Measurements from ENCODE around the gene CCNG2.

Gene CCNG2

GRCh38 chr4:77201343-77201742, 44.3 kb downstream of the CCNG2 start:
- in situ Hi-C loops (cut with MboI; ENCODE audit: low sequenced_read_pairs) = no loop called here

DNA sequence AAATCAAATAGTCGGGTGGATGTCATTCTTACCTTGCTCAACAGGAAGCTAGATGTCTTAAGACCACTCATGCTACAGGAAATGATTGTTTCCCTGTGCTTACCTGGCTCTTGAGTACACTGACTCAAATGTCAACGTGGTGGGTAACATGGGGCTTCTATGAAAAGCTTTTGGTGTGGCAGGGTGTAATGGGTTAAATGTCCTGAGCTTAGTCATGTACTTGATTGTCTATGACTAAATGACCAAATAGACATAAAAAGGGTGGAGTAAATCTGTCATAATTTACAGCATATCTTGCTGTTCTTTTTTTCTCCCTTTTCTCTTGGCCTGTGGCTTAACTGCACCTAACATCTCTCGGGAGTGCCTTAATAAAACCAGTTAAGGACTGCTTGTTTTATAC, 44.9 kb downstream of the CCNG2 start:
- in situ Hi-C loops (cut with MboI; ENCODE audit: low sequenced_read_pairs) = no loop called here

- in situ Hi-C loops (cut with MboI; ENCODE audit: low sequenced_read_pairs) = no loop called here
Observed at GRCh38 chr4:77202491-77202890, 45.5 kb downstream of the CCNG2 start.

DNA sequence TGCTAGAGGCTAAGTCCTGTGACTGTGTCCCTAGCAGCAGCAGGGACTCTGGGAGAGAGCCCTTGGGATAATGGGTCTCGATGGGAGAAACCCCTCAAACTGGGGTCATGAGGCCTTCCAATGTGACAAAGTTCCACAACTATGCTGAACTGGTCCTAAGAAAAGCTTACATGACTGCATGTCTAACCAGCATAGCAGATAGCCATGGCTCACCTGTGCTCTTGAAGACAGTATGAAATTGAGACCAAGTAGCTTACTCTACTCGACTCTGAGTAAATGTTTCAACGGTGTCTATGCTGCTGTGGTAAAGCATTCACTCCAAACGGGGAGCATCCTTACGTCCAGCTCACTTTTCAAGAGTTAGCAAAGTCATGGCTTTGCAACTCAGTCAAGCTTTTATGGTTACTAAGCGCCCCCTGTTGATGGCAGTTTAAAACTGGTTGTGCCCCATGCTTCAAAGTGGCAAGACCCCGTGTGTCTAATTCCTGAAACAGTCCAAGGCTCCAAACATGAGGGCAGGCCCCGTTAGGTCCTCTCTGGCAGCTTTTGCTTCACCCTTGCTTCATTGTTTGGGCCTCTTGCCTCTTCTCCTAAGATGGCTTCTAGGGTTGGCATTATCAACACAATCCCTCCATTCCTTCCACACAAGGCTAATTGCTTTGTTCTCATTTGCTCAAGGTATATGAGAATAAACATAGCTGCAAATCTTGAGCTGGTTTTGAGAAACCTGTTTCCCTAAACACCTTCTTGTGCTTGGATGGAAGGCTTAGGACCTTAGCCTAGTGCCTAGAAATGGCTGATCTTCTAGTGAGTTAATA, 46.6 kb downstream of the CCNG2 start:
- in situ Hi-C loops (cut with MboI; ENCODE audit: low sequenced_read_pairs) = no loop called here

DNA sequence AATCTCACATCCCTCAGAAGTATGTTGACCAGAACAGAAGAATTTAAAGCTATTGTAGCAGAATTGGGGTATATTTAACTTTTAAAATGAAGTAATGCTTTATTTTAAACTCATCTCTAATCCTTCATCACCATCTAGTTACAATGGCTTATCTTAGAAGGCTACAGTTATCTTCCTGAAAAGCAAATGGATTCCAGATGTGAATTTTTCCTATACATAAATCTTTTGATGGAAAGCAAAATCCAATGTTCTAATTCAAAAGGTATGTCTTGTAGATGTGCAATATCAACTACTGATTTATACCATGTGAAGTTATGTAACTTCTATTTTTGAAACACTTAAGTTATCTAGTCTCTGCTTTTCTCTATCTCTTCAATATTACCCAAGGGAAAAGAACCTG, 47.6 kb downstream of the CCNG2 start:
- in situ Hi-C loops (cut with MboI; ENCODE audit: low sequenced_read_pairs) = no loop called here

GRCh38 chr4:77209012-77209411, 52.0 kb downstream of the CCNG2 start:
- in situ Hi-C loops (cut with MboI; ENCODE audit: low sequenced_read_pairs) = no loop called here

DNA sequence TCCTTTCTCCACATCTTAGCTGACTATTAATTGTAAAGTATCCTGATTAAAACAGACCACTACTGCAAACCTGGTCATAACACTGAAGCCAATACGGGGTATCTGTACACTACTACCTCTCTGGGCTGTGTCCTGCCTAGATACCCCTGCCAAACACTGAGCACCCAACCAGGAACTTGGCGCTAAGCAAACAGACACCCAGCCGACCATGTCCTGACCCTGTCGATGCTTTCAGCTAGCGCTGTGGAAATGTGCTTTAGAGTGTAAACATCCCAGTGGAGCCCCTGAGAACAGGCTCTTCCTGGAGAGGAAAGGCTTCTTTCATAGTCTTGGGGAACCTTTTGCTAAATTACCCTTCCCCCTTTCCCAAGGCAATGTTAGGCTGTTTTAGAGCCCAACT, 52.9 kb downstream of the CCNG2 start:
- in situ Hi-C loops (cut with MboI; ENCODE audit: low sequenced_read_pairs) = no loop called here

- in situ Hi-C loops (cut with MboI; ENCODE audit: low sequenced_read_pairs) = no loop called here
Observed at GRCh38 chr4:77215107-77215506, 58.1 kb downstream of the CCNG2 start.

- in situ Hi-C loops (cut with MboI; ENCODE audit: low sequenced_read_pairs) = no loop called here
Observed at GRCh38 chr4:77217526-77217925, 60.5 kb downstream of the CCNG2 start.

DNA sequence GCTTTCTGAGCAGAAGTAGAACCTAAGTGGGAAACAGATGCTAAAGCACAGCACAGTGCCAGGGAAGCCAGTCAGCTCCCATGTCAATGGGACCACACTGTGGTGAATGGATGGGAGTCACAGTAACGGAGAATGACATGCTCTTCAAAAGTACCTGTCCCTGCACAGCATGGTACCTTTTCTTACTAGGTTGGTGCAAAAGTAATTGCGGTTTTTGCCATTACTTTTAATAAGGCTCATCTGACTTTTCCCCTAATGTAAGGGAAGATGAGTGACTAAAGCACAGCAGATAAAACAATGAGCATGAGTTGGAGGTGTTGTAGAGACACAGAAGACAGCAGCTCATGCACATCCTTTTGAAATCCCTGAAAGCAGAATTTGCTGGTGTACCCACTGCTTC, 62.3 kb downstream of the CCNG2 start:
- in situ Hi-C loops (cut with MboI; ENCODE audit: low sequenced_read_pairs) = no loop called here
